Nephron progenitor cell (in vitro differentiated cells): ENCODE results near the gene TMEM53.

Experiments used
- DNase-seq: peaks from one replicate; pipeline ENCODE4 v3.0.0; 2021
- H3K27ac Mint-ChIP-seq: 2 replicates; pipeline ENCODE4 v1.8.0; 2021; ENCODE audit warnings: mild to moderate bottlenecking, moderate library complexity, mixed read lengths
- H3K27me3 Mint-ChIP-seq: 2 replicates; pipeline ENCODE4 v1.8.0; 2021; ENCODE audit warnings: mild to moderate bottlenecking, low read depth, mixed read lengths; ENCODE audit not compliant: poor library complexity
- H3K36me3 Mint-ChIP-seq: 2 replicates; pipeline ENCODE4 v1.8.0; 2021; ENCODE audit warnings: low read depth, mixed read lengths
- H3K4me1 Mint-ChIP-seq: 2 replicates; pipeline ENCODE4 v1.8.0; 2021; ENCODE audit warnings: mixed read lengths
- H3K4me3 Mint-ChIP-seq: 2 replicates; pipeline ENCODE4 v1.8.0; 2021; ENCODE audit warnings: mild to moderate bottlenecking, moderate library complexity, mixed read lengths
- H3K9me3 Mint-ChIP-seq: 2 replicates; pipeline ENCODE4 v1.8.0; 2021; ENCODE audit warnings: mild to moderate bottlenecking, moderate library complexity, mixed read lengths
- CTCF ChIP-seq: fragments of 200-600 bp; sonication (generic); IDR thresholded peaks from 2 replicates; pipeline ENCODE4 v1.5.0; 2021; ENCODE audit warnings: antibody characterized with exemption

The TMEM53 gene

GRCh38 chr1:44610527-44611148 is 63.6 kb downstream of the TMEM53 start:
- peaks cover 29% of the 10 kb centered on the region for H3K27me3 Mint-ChIP-seq

GRCh38 chr1:44609768-44610526 is 64.3 kb downstream of the TMEM53 start:
- peaks cover 31% of the 10 kb centered on the region for H3K27me3 Mint-ChIP-seq
- peak overlapping the region; percentile 84 for H3K27ac Mint-ChIP-seq
- no peaks in the 10 kb centered on the region for H3K9me3 Mint-ChIP-seq
- peaks cover 57% of the 10 kb centered on the region for H3K4me1 Mint-ChIP-seq
- no peaks in the 10 kb centered on the region for H3K36me3 Mint-ChIP-seq
- no peak for TF ChIP-seq CTCF
- DNase-seq, result peak; percentile 26
- no peak overlapping the region for H3K4me3 Mint-ChIP-seq

More at GRCh38 chr1:44610527-44611148, 63.6 kb downstream of the TMEM53 start:
- no peak for TF ChIP-seq CTCF
- Mint-ChIP-seq H3K27ac (peak overlapping the region; percentile 84), H3K9me3 (no peaks in the 10 kb centered on the region), H3K4me1 (peaks cover 57% of the 10 kb centered on the region), H3K36me3 (peaks cover 6% of the 10 kb centered on the region), H3K4me3 (no peak overlapping the region)
- DNase-seq, result peak; percentile 34

- Mint-ChIP-seq H3K36me3 (no peaks in the 10 kb centered on the region), H3K4me1 (peaks cover 57% of the 10 kb centered on the region), H3K4me3 (no peak overlapping the region), H3K27me3 (peaks cover 33% of the 10 kb centered on the region), H3K9me3 (no peaks in the 10 kb centered on the region), H3K27ac (no peak overlapping the region)
- peak; percentile 77 for DNase-seq
- TF ChIP-seq CTCF, result peak; percentile 51
Observed at GRCh38 chr1:44609412-44609767, 64.9 kb downstream of the TMEM53 start.

DNA sequence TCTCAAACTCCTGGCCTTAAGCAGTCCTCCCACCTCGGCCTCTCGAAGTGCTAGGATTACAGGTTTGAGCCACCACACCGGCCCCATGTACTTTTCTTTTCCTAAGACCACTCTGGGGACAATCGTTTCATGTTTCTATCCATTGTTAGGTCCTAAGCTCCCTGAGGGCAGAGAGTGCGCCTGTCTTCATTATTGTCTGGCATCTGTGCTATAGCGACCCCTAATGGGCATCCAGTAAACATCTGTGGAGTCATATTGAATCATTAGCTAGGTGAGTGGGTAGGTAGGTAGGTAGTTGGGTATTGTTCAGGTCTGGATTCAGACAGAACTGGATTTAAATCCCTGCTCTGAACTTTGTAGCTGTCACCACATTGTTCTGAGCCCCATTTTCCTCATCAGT is 66.1 kb downstream of the TMEM53 start:
- Mint-ChIP-seq H3K4me1 (peaks cover 66% of the 10 kb centered on the region), H3K4me3 (no peak overlapping the region), H3K27ac (no peak overlapping the region), H3K9me3 (no peaks in the 10 kb centered on the region), H3K36me3 (no peaks in the 10 kb centered on the region), H3K27me3 (peaks cover 39% of the 10 kb centered on the region)
- no peak for TF ChIP-seq CTCF
- no peak for DNase-seq

DNA sequence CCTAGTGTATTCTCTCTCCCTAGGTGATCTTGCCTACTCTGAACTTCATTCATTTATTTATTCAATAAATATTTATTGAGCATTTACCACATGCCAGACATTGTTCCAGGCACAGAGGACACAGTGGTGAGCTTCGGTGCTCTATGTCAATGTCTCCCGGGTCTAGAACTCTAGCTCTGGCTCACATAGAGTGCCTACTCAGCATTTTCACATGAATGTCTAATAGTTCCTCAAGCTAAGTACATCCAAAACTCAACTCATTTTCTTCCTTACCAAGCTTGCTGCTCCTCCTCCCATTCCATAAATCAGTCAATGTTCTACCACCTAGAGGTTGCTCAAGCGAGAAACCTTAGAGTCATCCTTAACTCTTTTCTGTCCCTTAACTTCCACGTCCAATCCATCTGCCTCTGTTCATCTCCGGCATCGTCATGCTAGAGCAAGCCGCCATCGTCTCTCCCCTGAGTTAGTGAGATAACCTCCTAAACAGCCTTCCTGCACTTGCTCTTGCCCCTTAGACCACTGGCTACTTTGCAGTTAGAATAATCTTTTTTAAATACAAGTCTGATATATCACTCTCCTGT is 67.5 kb downstream of the TMEM53 start:
- Mint-ChIP-seq H3K27ac (no peak overlapping the region), H3K4me3 (no peak overlapping the region), H3K36me3 (no peaks in the 10 kb centered on the region), H3K4me1 (peaks cover 60% of the 10 kb centered on the region), H3K27me3 (peaks cover 36% of the 10 kb centered on the region), H3K9me3 (no peaks in the 10 kb centered on the region)
- TF ChIP-seq CTCF, result no peak
- DNase-seq, result no peak
